ENCODE data around the gene IRF6.

IRF6 gene

GRCh38 chr1:209813902-209814301 lies 8.0 kb upstream of the IRF6 start:
- DNase-seq (ENCODE audit: insufficient read length, low spot score) (no peak), FAIRE-seq (no peak)
- TF ChIP-seq PAX5 (IDR thresholded peaks at IDR 0.05; ENCODE audit: insufficient read depth, low read length, severe bottlenecking) (no peak), POLR2AphosphoS5 (IDR thresholded peaks at IDR 0.05; ENCODE audit: low read depth, low read length) (no peak), TAF1 (IDR thresholded peaks at IDR 0.05; ENCODE audit: low read depth, low read length) (no peak), SPI1 (IDR thresholded peaks at IDR 0.05; ENCODE audit: low read depth, low read length) (no peak), POU2F2 (IDR thresholded peaks at IDR 0.05; ENCODE audit: low read depth, low read length) (no peak), POLR2A (IDR thresholded peaks at IDR 0.05; ENCODE audit: low read depth, low read length) (no peak)

- FAIRE-seq (no peak), DNase-seq (ENCODE audit: insufficient read length, low spot score) (no peak)
- TF ChIP-seq PAX5 (IDR thresholded peaks at IDR 0.05; ENCODE audit: insufficient read depth, low read length, severe bottlenecking) = no peak
- no peak for TF ChIP-seq SPI1 (IDR thresholded peaks at IDR 0.05; ENCODE audit: low read depth, low read length)
- TF ChIP-seq POLR2A (IDR thresholded peaks at IDR 0.05; ENCODE audit: low read depth, low read length) = no peak
- TF ChIP-seq TAF1 (IDR thresholded peaks at IDR 0.05; ENCODE audit: low read depth, low read length) = no peak
- no peak for TF ChIP-seq POLR2AphosphoS5 (IDR thresholded peaks at IDR 0.05; ENCODE audit: low read depth, low read length)
- no peak for TF ChIP-seq POU2F2 (IDR thresholded peaks at IDR 0.05; ENCODE audit: low read depth, low read length)
These were observed 4.8 kb upstream of the IRF6 start for GRCh38 chr1:209810783-209811182.

- TF ChIP-seq POLR2A (IDR thresholded peaks at IDR 0.05; ENCODE audit: low read depth, low read length) (no peak), SPI1 (IDR thresholded peaks at IDR 0.05; ENCODE audit: low read depth, low read length) (no peak), POLR2AphosphoS5 (IDR thresholded peaks at IDR 0.05; ENCODE audit: low read depth, low read length) (no peak), PAX5 (IDR thresholded peaks at IDR 0.05; ENCODE audit: insufficient read depth, low read length, severe bottlenecking) (no peak), TAF1 (IDR thresholded peaks at IDR 0.05; ENCODE audit: low read depth, low read length) (no peak), POU2F2 (IDR thresholded peaks at IDR 0.05; ENCODE audit: low read depth, low read length) (no peak)
- DNase-seq (ENCODE audit: insufficient read length, low spot score) = no peak
- FAIRE-seq = no peak
These were observed 3.7 kb upstream of the IRF6 start for GRCh38 chr1:209809611-209810010.

DNA sequence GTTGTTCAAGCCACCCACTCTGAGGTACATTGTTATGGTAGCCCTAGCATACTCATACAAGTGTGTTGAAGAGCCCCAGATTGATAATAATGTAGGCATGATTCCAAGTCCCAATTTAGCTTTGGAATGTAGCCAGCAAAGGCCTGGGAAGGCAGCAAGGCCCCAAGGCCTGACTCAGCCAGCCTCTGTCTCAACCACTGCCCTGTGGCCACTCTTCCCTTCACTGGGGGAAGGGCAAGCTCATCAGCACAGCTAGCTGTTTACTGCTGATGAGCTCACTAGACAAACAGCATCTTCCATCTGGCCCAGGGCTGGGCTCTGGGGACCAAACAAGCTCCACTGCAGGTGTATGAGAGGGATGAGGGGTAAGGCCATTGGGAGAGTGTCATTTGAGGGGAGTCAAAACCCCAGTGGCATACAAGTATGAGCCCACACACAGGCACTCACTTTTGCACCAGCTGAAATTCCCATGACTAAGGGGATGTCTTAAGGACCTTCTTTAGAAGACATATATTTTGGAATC lies 2.2 kb upstream of the IRF6 start:
- FAIRE-seq = no peak
- DNase-seq (ENCODE audit: insufficient read length, low spot score) = no peak
- no peak for TF ChIP-seq POU2F2 (IDR thresholded peaks at IDR 0.05; ENCODE audit: low read depth, low read length)
- no peak for TF ChIP-seq POLR2AphosphoS5 (IDR thresholded peaks at IDR 0.05; ENCODE audit: low read depth, low read length)
- no peak for TF ChIP-seq POLR2A (IDR thresholded peaks at IDR 0.05; ENCODE audit: low read depth, low read length)

DNA sequence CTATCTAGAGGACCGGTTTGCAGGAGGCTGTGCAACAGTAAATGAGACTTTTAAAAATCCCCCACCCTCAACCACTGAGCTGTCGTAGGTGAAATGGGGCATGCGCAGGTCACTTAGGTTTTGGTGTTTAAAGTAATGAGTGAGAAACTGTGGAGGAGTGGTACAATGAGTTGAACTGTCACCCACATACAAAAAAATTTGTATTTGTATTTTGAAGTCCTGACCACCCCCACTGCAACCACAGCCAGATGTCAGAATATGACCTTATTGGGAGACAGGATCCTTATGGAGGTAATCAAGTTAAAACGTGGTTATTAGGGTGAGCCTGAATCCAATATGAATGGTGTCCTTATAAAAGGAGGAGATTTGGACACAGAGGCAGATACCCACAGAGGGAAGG lies 1.6 kb upstream of the IRF6 start:
- DNase-seq (ENCODE audit: insufficient read length, low spot score) (no peak), FAIRE-seq (no peak)
- no peak for TF ChIP-seq SPI1 (IDR thresholded peaks at IDR 0.05; ENCODE audit: low read depth, low read length)
- TF ChIP-seq POLR2A (IDR thresholded peaks at IDR 0.05; ENCODE audit: low read depth, low read length) = no peak
- no peak for TF ChIP-seq POU2F2 (IDR thresholded peaks at IDR 0.05; ENCODE audit: low read depth, low read length)
- TF ChIP-seq POLR2AphosphoS5 (IDR thresholded peaks at IDR 0.05; ENCODE audit: low read depth, low read length) = no peak
- no peak for TF ChIP-seq PAX5 (IDR thresholded peaks at IDR 0.05; ENCODE audit: insufficient read depth, low read length, severe bottlenecking)
- no peak for TF ChIP-seq TAF1 (IDR thresholded peaks at IDR 0.05; ENCODE audit: low read depth, low read length)

- no peak for TF ChIP-seq POLR2A (IDR thresholded peaks at IDR 0.05; ENCODE audit: low read depth, low read length)
- TF ChIP-seq POU2F2 (IDR thresholded peaks at IDR 0.05; ENCODE audit: low read depth, low read length) = no peak
- TF ChIP-seq PAX5 (IDR thresholded peaks at IDR 0.05; ENCODE audit: insufficient read depth, low read length, severe bottlenecking) = no peak
- no peak for TF ChIP-seq SPI1 (IDR thresholded peaks at IDR 0.05; ENCODE audit: low read depth, low read length)
- TF ChIP-seq POLR2AphosphoS5 (IDR thresholded peaks at IDR 0.05; ENCODE audit: low read depth, low read length) = no peak
- TF ChIP-seq TAF1 (IDR thresholded peaks at IDR 0.05; ENCODE audit: low read depth, low read length) = no peak
- no peak for DNase-seq (ENCODE audit: insufficient read length, low spot score)
- FAIRE-seq = no peak
These were observed 581 bp downstream of the IRF6 start for GRCh38 chr1:209805341-209805781.

DNA sequence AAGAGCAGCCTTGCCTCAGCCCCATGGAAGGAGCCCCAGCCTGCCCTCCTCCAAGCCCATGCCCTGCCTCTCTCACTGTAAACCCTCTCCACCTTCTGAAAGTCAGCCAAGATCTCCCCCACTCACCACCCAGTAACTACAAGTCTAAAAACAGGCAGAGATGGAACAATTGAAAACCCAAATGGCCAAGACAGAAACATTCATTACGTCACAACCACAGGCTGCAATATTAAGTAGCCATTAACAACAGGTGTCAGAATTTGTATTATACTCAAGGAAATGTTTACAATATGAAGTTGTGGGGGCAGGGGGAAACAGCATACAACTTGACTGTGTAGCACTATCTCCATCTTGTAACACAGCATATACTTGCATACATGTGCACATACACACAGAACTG lies 2.4 kb downstream of the IRF6 start:
- no peak for DNase-seq (ENCODE audit: insufficient read length, low spot score)
- FAIRE-seq = no peak
- TF ChIP-seq PAX5 (IDR thresholded peaks at IDR 0.05; ENCODE audit: insufficient read depth, low read length, severe bottlenecking) (no peak), POLR2A (IDR thresholded peaks at IDR 0.05; ENCODE audit: low read depth, low read length) (no peak), TAF1 (IDR thresholded peaks at IDR 0.05; ENCODE audit: low read depth, low read length) (no peak), POU2F2 (IDR thresholded peaks at IDR 0.05; ENCODE audit: low read depth, low read length) (no peak)

DNA sequence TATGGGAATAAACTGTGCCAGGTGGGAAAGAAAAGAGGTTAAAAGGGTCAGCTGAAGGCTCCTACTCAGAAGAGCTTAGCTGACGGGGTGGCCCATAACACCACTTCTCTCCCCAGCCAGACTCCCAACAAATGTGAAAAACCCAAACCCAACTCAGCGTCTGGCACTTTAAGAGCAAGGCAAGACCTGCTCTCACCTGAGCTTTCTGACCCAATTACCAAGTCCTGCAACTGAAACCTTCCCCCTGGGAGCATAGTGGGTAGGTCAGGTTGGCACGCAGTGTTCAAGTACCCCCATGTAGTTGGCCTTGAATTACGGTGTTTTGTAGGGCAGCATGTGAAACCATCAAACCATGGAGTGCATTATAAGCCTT lies 3.2 kb downstream of the IRF6 start:
- TF ChIP-seq SPI1 (IDR thresholded peaks at IDR 0.05; ENCODE audit: low read depth, low read length) (no peak), POU2F2 (IDR thresholded peaks at IDR 0.05; ENCODE audit: low read depth, low read length) (no peak), POLR2AphosphoS5 (IDR thresholded peaks at IDR 0.05; ENCODE audit: low read depth, low read length) (no peak), PAX5 (IDR thresholded peaks at IDR 0.05; ENCODE audit: insufficient read depth, low read length, severe bottlenecking) (no peak), TAF1 (IDR thresholded peaks at IDR 0.05; ENCODE audit: low read depth, low read length) (no peak), POLR2A (IDR thresholded peaks at IDR 0.05; ENCODE audit: low read depth, low read length) (no peak)
- no peak for DNase-seq (ENCODE audit: insufficient read length, low spot score)
- FAIRE-seq = no peak

DNA sequence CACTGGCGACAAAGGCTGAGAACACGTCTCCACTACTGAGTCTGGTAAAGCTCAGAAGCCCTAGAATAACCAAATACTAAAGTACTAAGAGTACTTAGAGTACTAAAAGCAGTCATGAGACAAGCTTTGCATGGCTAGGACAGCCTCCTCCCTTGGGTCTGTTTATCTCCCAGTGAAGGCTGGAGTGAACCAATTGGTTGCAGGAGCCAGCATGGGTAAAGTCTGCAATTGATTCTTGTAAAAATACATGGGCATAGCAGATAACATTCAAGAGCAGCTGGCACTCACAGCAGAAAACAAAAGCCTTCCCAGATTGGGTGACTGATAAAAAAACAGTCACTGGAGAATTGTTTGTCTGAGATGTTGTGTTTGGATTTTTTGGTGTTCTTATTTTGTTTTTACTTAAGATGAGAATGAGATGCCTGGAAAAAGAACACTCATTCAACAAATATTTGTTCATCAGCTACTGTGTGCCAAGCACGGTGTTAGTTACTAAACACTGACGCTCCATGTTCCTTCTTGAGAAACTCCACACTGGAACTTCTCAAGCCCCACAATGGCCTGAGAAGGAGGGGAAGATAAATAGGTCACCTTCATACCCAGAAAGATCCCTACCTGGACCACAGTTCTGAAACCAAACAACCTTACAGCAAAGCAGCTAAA lies 3.7 kb downstream of the IRF6 start:
- no peak for FAIRE-seq
- TF ChIP-seq POLR2AphosphoS5 (IDR thresholded peaks at IDR 0.05; ENCODE audit: low read depth, low read length) (no peak), PAX5 (IDR thresholded peaks at IDR 0.05; ENCODE audit: insufficient read depth, low read length, severe bottlenecking) (no peak), POU2F2 (IDR thresholded peaks at IDR 0.05; ENCODE audit: low read depth, low read length) (no peak)

More for the DNA sequence above, 3.7 kb downstream of the IRF6 start:
- DNase-seq (ENCODE audit: insufficient read length, low spot score) = no peak
